Keratinocyte (primary cell): ENCODE measurements around the gene PARD3.

Source experiments
- CTCF ChIP-seq, 3 experiments: IDR thresholded peaks in 1 of 3; conservative IDR thresholded peaks in 1 of 3; optimal IDR thresholded peaks in 1 of 3; 2 replicates in 2 of 3; 3 replicates in 1 of 3; pipeline versions ENCODE3 to v1.5.1; 2011; ENCODE audit warnings: low read length in 3 of 3, mild to moderate bottlenecking in 3 of 3, moderate library complexity in 2 of 3, control low read depth in 1 of 3, inconsistent platforms in 1 of 3; ENCODE audit not compliant: insufficient read depth in 2 of 3; ENCODE audit errors: extremely low read depth in 1 of 3
- EZH2 ChIP-seq: IDR thresholded peaks from one replicate; pipeline ENCODE4 v1.6.1; 2012; ENCODE audit warnings: inconsistent platforms, mild to moderate bottlenecking, low read length, moderate library complexity

- no peak for TF ChIP-seq CTCF (optimal IDR thresholded peaks at IDR 0.05 in 1 of 3, IDR thresholded peaks at IDR 0.05 in 1 of 3, conservative IDR thresholded peaks at IDR 0.05 in 1 of 3; ENCODE audit: extremely low read depth in 1 of 3, insufficient read depth in 2 of 3, low read length in 3 of 3)
- TF ChIP-seq EZH2, result no peak
Observed at GRCh38 chr10:34547291-34547690, 267.8 kb downstream of the PARD3 start.
